Measurements from ENCODE around the gene DLK1.

DNA sequence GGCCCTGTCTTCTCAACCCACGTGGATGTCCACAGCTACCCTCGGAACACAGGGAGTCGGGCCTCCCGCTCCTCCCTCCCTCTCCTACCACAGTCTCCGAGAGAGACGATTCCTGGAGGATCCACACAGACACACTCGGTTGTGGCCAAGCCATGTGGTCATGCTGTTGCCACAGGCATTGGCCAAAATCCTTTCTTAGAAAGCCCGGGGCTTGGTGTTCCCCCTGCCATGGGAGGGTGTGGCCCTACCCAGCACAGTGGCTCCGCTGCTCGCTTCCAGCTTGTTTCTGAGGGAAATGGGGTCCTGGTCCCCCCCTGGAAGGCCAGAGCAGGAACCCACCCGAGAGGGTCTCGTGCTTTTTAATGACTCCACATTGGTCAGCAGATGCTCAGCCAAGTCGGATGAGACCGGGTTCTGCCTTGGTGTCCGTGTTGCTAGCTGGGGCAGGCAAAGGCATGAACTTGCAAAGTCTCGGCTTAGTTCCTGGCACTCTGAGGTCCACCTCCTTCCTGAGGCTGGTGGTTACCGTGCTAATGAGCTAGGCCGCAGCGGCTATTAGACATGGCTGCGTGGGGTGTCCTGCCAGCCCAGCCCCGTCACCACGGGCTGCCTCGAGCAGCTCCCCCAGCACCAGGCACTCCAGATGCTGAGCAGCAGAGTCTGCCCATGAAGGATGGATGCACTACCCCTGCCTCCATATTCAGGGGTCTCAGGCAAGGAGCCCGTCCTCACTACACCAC is 52.4 kb downstream of the DLK1 start:
- TF ChIP-seq ZBTB34 (CRISPR knock-in tag; IDR thresholded peaks at IDR 0.05) (no peak), ZBTB46 (CRISPR knock-in tag; IDR thresholded peaks at IDR 0.05; ENCODE audit: borderline replicate concordance) (no peak), MBD4 (IDR thresholded peaks at IDR 0.05; ENCODE audit: borderline replicate concordance, low read length) (no peak), KDM5B (CRISPR knock-in tag; IDR thresholded peaks at IDR 0.05; ENCODE audit: borderline replicate concordance) (no peak), ZNF317 (CRISPR knock-in tag; IDR thresholded peaks at IDR 0.05) (no peak), JUND (CRISPR knock-in tag; IDR thresholded peaks at IDR 0.05) (no peak), ZNF512 (CRISPR knock-in tag; IDR thresholded peaks at IDR 0.05) (no peak), MAX (IDR thresholded peaks at IDR 0.05) (no peak), EED (CRISPR knock-in tag; IDR thresholded peaks at IDR 0.05) (no peak)
- TF ChIP-seq, protein P1, sequence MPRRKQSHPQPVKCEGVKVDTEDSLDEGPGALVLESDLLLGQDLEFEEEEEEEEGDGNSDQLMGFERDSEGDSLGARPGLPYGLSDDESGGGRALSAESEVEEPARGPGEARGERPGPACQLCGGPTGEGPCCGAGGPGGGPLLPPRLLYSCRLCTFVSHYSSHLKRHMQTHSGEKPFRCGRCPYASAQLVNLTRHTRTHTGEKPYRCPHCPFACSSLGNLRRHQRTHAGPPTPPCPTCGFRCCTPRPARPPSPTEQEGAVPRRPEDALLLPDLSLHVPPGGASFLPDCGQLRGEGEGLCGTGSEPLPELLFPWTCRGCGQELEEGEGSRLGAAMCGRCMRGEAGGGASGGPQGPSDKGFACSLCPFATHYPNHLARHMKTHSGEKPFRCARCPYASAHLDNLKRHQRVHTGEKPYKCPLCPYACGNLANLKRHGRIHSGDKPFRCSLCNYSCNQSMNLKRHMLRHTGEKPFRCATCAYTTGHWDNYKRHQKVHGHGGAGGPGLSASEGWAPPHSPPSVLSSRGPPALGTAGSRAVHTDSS (CRISPR knock-in tag; conservative IDR thresholded peaks at IDR 0.05), result no peak
